C4-2B (cell line): ENCODE measurements around the gene PPM1L.

Experiments used
- CTCF ChIP-seq: fragments of 450-650 bp; conservative IDR thresholded peaks from 2 replicates; pipeline ENCODE4 v1.5.1; 2017; ENCODE audit warnings: mild to moderate bottlenecking
- ZFX ChIP-seq: fragments of 450-650 bp; IDR thresholded peaks from 2 replicates; pipeline ENCODE4 v1.6.1; 2017

GRCh38 chr3:161104561-161105551 lies 348.8 kb downstream of the PPM1L start, which contains the start of gene B3GALNT1:
- TF ChIP-seq CTCF (no peak), ZFX (no peak)
